LNCaP clone FGC (cell line): Measurements from ENCODE around the gene BST2.

Source experiments
- DNase-seq: peaks from one replicate; pipeline ENCODE4 v3.0.0-alpha.2; 2011; ENCODE audit warnings: low read depth
- H3K4me3 ChIP-seq: 2 replicates; pipeline ENCODE4 v1.5.1; 2011; ENCODE audit warnings: mild to moderate bottlenecking, low read depth, low read length, control low read depth
- TF ChIP-seq, protein P1 (sequence below): IDR thresholded peaks from 2 replicates; pipeline ENCODE4 v1.5.1; 2012; ENCODE audit warnings: mild to moderate bottlenecking; ENCODE audit not compliant: control insufficient read depth, insufficient read depth; ENCODE audit errors: extremely low read depth

Gene BST2

DNA sequence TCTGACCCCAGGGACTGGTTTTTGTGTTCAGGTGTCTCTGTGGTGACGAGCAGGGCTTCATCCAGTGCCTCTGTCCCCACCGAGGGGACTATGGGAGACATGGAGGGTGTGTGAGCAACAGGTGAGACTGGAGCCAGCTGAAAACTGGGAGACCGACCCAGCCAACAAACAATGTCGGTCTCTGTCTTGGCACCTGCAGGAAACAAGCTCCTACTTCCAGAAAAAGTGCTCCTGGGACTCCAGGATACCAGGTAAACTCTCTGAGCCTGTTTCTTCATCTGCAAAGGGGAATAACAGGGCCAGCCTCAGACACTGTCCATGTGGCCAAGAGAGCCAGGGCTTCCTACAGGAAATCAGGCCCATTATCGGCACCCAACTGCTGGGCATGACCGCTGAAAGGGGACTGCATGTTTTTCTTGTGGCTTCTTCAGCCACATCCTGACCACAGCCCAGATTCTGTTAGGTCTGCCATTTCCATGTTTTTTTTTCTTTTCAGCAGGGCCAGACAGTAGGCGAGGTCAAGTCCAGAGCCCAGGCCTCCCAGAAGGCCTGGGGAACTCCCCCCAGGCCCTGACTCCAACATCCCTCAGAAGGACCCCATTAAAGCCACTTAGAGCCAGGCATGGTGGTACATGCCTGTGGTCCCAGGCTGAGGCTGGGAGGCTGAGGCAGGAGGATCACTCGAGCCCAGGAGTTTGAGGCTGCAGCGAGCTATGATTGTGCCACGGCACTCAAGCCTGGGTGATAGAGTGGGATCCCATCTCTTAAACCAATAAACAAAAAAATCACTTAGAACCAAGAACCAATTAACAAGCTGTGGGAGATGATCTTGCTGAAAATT lies 836 bp upstream of the BST2 start:
- TF ChIP-seq, protein P1, sequence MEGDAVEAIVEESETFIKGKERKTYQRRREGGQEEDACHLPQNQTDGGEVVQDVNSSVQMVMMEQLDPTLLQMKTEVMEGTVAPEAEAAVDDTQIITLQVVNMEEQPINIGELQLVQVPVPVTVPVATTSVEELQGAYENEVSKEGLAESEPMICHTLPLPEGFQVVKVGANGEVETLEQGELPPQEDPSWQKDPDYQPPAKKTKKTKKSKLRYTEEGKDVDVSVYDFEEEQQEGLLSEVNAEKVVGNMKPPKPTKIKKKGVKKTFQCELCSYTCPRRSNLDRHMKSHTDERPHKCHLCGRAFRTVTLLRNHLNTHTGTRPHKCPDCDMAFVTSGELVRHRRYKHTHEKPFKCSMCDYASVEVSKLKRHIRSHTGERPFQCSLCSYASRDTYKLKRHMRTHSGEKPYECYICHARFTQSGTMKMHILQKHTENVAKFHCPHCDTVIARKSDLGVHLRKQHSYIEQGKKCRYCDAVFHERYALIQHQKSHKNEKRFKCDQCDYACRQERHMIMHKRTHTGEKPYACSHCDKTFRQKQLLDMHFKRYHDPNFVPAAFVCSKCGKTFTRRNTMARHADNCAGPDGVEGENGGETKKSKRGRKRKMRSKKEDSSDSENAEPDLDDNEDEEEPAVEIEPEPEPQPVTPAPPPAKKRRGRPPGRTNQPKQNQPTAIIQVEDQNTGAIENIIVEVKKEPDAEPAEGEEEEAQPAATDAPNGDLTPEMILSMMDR: no peak
- DNase-seq: no peak
- H3K4me3 ChIP-seq: no peak overlapping the region

DNA sequence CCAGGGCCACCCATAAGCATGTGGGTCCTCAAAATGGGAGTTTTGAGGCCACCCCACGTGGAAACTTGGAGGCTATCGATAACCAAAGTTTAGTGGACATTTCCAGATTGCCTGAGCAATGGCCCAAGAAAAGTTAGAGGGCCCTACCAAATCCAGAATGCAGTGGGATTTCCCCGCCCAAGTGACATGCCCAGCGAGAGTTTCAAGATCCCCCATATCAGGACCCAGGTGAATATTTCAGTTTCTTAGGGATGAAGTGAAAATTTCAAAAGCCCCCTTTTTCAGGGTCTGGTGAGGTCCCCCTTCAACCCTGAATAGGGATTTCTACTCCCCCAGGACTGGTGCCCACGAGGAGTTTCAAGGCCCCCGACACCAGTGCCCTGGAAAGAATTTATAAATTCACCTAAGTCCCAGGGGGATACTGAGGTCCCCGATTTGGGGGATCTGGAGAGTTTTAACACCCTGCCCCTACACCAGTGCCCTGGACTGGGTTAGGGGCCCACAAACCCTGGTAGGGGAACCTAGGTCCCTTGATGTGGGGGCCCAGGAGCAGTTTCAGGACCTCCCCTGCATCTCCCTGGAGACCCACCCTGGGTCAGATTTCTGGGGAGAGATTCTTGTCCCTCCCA lies 695 bp downstream of the BST2 start:
- no peak for DNase-seq
- H3K4me3 ChIP-seq: no peak overlapping the region
- TF ChIP-seq, protein P1: no peak

DNA sequence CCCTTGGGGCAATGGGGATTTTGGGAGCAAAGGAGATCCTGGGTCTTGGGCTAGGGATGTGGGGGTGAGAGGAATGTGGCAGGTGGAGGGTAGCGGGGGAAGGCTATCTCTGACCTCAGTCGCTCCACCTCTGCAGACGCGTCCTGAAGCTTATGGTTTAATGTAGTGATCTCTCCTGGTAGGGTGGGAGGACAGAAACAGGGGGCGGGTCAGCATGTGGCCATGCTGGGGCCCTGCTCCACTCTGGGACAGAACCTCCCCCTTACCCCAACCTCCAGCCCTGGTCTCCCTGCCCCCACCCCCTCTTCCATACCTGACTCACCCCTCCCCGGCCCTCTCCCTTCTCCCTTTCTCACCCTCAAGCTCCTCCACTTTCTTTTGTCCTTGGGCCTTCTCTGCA lies 1.4 kb downstream of the BST2 start:
- no peak overlapping the region for H3K4me3 ChIP-seq
- TF ChIP-seq, protein P1: no peak
- DNase-seq: no peak

DNA sequence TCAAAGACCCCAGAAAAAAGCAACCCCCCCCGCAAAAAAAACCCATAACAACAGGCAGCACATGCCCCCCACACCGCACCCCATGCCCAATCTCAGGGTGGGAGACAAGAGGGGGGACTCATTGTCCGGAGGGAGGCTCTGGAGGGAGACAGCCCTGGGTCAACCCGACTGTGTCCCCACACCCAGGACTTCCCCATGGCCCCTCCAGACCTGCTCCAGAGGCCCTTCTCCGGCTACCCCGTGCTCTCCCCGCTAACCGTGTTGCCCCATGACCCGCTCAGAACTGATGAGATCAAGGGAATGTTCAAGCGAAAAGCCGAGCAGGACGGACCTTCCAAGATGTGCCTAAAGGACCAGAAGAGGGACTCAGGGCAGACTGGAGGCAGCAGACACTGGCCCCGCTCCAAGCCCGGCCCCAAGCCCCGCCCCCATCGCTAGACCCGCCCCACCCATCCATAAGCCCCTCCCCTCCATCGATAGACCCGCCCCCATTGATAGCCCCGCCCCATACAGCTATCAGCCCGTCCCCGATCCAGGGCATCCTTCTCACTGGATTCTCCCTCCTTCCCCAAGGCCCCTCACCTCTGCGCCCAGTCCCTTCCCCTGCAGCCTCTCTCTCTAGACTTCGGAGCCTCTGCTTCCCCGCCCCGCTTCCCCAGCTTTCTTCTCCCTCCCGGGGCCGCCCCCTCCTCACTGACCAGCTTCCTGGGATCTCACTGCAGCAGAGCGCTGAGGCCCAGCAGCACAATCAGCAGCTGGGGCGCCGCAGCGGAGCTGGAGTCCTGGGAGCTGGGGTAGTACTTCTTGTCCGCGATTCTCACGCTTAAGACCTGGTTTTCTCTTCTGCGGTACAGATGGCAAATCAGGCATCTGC lies 2.2 kb downstream of the BST2 start:
- no peak for DNase-seq

DNA sequence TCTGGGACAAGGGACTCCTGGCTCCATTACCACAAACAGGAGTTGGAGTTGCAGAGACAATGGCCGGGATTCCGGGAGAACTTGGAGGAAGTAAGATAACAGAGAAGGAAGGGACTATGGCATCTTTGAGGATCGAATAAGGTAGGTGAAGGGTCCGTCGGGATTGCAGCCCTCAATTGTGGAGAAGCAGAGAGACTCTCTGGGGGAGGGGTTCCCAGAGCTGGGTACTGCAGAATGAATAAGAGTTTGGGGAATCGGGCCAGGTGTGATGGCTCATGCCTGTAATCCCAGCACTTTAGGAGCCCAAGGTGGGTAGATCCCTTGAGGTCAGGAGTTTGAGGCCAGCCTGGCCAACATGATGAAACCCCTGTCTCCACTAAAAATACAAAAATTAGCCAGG lies 3.8 kb downstream of the BST2 start:
- H3K4me3 ChIP-seq: no peak overlapping the region
- TF ChIP-seq, protein P1: no peak
- no peak for DNase-seq

More for the DNA sequence above, 2.2 kb downstream of the BST2 start:
- no peak overlapping the region for H3K4me3 ChIP-seq
- TF ChIP-seq, protein P1: no peak

DNA sequence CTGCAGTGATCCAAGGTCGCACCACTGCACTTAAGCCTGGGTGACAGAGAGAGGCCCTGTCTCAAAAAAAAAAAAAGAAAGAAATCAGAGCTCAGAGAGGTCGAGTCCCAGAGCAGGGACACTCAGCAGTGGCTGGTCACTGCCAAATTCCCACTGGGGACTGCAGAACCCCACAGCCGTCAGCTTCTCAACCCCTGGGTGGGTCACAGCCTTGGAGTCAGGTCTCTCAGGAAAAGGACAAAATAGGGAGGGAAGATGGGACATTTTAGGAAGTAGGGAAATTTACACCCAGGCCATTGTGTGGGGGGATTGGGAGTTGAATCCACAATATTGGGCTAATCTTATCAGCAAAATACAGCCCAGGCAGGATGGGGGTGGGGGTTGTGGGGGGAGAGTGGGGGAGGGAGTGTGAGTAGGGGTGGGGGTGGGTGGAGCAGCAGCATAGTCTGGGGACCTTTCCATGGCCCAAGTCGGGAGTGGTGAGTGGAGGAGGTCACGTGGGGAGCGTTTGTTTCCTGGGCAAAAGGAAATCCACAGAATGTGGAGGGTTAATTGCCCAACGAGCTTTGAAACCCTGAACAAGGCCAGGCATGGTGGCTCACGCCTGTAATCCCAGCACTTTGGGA lies 6.4 kb downstream of the BST2 start:
- DNase-seq: no peak
- H3K4me3 ChIP-seq: no peak overlapping the region
- TF ChIP-seq, protein P1: no peak
